ENCODE measurements around the gene TBL1X. TPM values are rescaled to one million over a fixed set of nuclear protein-coding genes. Genes with fewer than 3 reads are reported as not detected.

Gene TBL1X
- total and polyA plus RNA-seq, 2 of the 8 experiments (the other 6 are each of a cell fraction or from before 2014, with no cell fraction given) = 13.3 to 25.6 TPM

DNA sequence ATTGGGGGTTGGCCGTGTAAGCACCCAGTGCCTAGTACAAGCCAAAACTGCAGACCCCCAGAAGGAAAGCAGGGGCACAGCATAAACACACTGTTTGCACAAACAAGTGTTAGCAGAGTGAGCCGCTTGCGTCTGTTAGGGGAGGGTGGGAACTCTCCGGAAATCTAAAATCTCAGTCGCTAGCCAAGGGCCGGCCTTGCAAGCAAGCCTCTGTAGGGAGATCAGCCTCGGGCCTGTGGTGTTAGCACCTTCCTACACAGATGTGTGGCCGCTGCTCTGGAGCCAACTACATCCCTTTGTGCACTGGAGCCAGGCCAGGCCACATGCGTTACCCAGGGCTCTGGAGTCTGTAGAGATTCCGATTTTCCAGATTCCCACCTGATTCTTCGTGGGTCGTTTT is 233.7 kb downstream of the TBL1X start (continued):
- TF ChIP-seq SAP30 (IDR thresholded peaks at IDR 0.05; ENCODE audit: insufficient read depth, insufficient replicate concordance, low read length) = no peak
- TF ChIP-seq TBP (IDR thresholded peaks at IDR 0.05; ENCODE audit: low read depth, low read length) = no peak
- TF ChIP-seq PHF8 (conservative IDR thresholded peaks at IDR 0.05; ENCODE audit: low read depth, low read length) = no peak
- no peak for TF ChIP-seq SRF (IDR thresholded peaks at IDR 0.05; ENCODE audit: low read depth, low read length)
- TF ChIP-seq, protein P1, sequence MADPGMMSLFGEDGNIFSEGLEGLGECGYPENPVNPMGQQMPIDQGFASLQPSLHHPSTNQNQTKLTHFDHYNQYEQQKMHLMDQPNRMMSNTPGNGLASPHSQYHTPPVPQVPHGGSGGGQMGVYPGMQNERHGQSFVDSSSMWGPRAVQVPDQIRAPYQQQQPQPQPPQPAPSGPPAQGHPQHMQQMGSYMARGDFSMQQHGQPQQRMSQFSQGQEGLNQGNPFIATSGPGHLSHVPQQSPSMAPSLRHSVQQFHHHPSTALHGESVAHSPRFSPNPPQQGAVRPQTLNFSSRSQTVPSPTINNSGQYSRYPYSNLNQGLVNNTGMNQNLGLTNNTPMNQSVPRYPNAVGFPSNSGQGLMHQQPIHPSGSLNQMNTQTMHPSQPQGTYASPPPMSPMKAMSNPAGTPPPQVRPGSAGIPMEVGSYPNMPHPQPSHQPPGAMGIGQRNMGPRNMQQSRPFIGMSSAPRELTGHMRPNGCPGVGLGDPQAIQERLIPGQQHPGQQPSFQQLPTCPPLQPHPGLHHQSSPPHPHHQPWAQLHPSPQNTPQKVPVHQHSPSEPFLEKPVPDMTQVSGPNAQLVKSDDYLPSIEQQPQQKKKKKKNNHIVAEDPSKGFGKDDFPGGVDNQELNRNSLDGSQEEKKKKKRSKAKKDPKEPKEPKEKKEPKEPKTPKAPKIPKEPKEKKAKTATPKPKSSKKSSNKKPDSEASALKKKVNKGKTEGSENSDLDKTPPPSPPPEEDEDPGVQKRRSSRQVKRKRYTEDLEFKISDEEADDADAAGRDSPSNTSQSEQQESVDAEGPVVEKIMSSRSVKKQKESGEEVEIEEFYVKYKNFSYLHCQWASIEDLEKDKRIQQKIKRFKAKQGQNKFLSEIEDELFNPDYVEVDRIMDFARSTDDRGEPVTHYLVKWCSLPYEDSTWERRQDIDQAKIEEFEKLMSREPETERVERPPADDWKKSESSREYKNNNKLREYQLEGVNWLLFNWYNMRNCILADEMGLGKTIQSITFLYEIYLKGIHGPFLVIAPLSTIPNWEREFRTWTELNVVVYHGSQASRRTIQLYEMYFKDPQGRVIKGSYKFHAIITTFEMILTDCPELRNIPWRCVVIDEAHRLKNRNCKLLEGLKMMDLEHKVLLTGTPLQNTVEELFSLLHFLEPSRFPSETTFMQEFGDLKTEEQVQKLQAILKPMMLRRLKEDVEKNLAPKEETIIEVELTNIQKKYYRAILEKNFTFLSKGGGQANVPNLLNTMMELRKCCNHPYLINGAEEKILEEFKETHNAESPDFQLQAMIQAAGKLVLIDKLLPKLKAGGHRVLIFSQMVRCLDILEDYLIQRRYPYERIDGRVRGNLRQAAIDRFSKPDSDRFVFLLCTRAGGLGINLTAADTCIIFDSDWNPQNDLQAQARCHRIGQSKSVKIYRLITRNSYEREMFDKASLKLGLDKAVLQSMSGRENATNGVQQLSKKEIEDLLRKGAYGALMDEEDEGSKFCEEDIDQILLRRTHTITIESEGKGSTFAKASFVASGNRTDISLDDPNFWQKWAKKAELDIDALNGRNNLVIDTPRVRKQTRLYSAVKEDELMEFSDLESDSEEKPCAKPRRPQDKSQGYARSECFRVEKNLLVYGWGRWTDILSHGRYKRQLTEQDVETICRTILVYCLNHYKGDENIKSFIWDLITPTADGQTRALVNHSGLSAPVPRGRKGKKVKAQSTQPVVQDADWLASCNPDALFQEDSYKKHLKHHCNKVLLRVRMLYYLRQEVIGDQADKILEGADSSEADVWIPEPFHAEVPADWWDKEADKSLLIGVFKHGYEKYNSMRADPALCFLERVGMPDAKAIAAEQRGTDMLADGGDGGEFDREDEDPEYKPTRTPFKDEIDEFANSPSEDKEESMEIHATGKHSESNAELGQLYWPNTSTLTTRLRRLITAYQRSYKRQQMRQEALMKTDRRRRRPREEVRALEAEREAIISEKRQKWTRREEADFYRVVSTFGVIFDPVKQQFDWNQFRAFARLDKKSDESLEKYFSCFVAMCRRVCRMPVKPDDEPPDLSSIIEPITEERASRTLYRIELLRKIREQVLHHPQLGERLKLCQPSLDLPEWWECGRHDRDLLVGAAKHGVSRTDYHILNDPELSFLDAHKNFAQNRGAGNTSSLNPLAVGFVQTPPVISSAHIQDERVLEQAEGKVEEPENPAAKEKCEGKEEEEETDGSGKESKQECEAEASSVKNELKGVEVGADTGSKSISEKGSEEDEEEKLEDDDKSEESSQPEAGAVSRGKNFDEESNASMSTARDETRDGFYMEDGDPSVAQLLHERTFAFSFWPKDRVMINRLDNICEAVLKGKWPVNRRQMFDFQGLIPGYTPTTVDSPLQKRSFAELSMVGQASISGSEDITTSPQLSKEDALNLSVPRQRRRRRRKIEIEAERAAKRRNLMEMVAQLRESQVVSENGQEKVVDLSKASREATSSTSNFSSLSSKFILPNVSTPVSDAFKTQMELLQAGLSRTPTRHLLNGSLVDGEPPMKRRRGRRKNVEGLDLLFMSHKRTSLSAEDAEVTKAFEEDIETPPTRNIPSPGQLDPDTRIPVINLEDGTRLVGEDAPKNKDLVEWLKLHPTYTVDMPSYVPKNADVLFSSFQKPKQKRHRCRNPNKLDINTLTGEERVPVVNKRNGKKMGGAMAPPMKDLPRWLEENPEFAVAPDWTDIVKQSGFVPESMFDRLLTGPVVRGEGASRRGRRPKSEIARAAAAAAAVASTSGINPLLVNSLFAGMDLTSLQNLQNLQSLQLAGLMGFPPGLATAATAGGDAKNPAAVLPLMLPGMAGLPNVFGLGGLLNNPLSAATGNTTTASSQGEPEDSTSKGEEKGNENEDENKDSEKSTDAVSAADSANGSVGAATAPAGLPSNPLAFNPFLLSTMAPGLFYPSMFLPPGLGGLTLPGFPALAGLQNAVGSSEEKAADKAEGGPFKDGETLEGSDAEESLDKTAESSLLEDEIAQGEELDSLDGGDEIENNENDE (IDR thresholded peaks at IDR 0.05; ENCODE audit: insufficient replicate concordance, low read length) = no peak

All from H1 (cell line).